NCI-H345 (cell line): ENCODE measurements around the gene ZNF609.

Source experiments
- DNase-seq: peaks from one replicate; lab custom pipeline; 2025; lab: John Stamatoyannopoulos, UW

The ZNF609 gene

GRCh38 chr15:64536244-64536836 is 76.0 kb downstream of the ZNF609 start:
- no peak for DNase-seq

DNA sequence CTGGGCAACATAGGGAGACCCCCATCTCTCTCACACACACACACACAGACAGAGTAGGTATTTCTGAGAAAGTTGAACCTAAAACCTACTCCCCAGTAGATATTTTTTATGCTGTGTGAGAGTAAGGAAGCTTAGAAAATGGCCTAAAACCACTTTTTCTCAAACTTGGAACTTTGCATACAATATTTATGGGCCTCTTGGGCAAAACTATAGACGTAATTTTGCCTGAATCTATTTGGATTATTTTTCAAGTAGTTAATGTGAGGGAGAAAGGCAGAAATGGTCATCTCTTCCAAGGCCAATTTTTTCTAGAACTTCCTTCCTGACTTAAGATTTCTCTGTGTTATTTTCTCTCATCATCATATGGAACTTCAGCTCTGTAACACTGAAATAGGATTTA is 81.7 kb downstream of the ZNF609 start:
- no peak for DNase-seq

GRCh38 chr15:64544450-64544849 is 84.1 kb downstream of the ZNF609 start:
- DNase-seq, result no peak

DNA sequence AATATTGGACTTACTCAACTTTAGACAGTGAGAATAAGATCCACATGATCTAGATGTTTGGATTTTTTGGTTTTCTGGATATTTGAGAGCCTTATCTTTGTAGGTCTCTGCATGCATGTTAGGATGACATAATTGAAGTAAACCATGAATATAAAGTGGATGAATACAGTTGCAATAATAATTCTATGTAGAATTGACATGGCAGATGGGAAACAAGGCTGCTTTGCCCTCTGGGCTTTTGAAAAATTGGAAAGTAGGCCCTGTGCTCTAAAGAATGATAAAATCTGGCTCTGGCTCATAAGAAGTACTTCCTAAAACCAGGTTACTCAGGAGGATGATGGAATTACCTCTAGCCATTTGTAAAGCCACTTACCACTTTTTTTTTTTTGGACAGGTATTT is 86.9 kb downstream of the ZNF609 start:
- no peak for DNase-seq

DNA sequence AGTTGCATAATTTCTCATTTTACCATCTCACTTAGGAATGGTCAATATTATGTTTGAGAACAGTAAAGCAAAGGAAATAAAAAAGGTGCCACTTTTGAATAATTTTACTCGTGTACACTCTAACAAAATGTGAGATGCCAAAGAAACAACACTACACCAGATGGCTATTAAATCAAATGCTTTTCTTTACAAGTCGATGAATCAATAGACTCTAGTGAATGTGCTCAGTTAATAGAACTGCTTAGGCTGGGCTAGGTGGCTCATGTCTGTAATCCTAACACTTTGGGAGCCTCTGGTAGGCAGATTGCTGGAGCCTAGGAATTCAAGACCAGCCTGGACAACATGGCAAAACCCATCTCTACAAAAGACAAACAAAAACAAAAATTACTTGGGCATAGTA is 87.9 kb downstream of the ZNF609 start:
- no peak for DNase-seq

DNA sequence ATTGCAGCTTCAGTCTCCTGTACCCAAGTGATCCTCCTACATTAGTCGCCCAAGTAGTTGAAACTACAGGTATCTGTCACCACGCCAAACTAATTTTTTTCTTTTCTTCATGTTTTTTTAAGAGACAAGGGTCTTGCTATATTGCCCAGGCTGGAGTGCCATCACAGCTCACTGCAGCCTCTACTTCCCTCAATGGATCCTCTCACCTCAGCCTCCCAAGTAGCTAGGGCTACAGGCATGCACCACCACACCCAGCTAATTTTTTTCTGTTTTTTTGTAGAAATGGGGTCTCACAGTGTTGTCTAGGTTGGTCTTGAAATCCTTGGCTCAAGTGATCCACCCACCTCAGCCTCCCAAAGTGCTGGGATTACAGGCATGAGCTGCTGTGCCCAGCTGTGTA is 89.5 kb downstream of the ZNF609 start:
- no peak for DNase-seq

GRCh38 chr15:64552281-64552948 is 92.0 kb downstream of the ZNF609 start:
- no peak for DNase-seq

- no peak for DNase-seq
Measured at GRCh38 chr15:64558460-64559179, 98.2 kb downstream of the ZNF609 start.

GRCh38 chr15:64559243-64559642 is 98.9 kb downstream of the ZNF609 start:
- no peak for DNase-seq

DNA sequence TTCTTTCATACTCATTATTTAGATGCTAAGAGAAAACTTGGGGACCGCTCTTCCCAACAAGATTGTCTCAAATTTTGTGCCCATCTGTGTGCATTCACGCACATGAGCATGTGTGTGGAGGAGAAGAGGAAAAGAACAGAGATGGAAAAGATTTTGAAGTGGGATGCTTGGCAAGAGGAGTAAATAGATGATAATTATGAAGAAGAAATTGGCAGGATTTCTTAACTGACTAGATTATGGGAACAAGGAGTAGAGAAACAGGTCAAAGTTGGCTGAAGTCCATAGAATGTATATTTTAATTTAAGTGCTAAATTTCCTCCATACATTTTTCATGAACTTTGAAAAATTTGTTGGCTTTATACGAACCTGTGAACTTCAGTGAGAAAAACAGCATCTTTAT is 100.1 kb downstream of the ZNF609 start:
- no peak for DNase-seq

GRCh38 chr15:64560998-64561397 is 100.6 kb downstream of the ZNF609 start:
- DNase-seq, result no peak

- no peak for DNase-seq
Measured at GRCh38 chr15:64562003-64562640, 101.7 kb downstream of the ZNF609 start.

DNA sequence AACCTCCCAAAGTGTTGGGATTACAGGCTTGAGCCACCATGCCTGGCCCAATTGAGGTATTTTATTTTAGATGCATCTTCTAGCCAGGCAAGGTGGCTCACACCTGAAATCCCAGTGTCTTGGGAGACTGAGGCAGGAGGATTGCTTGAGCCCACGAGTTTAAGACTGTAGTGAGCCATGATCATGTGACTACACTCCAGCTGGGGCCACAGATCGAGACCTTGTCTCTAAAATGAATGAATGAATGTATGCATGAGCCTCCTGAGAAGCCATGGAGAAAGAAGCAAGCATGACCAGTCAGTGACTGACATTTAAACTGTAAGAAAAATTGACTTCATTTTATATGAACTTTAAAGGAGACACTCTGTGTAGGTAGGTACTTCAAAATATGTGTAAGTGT is 105.7 kb downstream of the ZNF609 start:
- DNase-seq, result no peak

DNA sequence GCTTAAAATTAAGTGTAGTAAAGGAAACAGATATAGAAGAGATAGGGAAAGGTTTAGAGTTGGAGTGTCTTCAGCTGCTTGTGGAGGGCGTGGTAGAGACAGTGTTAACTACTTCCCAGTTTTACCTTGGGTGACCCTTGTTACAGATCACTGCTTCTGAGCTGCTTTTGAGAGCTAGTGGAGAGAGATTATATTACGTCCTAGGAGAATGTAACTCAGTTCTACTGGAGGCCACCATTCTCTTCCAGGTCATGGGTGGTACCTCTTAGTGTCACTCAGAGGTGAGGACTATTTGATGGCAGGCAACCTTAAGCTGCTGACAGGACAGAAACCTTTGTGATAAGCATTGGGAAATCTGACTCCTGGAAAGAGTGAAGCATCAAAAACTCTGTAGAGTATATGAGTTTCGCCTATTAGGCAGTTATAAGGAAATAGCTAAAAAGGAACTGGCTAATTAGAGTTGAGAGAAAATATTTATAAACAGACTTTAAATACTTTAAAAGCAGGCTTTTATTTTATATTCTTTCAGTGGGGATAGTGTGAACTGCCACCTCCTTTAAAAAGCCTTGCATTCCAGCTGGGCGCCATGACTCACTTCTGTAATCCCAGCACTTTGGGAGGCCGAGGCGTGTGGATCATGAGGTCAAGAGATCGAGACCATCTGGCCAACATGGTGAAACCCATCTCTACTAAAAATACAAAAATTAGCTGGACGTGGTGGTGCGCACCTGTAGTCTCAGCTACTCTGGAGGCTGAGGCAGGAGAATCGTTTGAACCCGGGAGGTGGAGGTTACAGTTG is 106.5 kb downstream of the ZNF609 start:
- no peak for DNase-seq

DNA sequence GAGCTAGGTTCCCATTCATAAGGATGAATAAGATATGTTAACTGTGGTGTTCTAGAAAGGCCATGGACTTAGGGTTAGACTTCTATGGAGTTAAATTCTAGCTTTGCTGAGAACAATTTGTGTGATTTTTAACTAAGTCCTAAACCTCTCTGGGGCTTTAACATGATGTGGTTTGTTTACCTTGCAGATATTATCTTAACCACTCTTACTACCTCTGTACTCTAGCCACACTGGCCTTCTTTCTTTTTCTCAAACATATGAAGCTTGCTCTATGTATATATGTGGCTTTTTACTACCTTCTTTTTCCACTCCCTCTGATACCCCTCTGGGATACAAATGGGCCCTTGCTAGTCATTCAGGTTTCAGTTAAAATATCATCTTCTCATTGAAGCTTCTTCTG is 108.4 kb downstream of the ZNF609 start:
- DNase-seq, result no peak

GRCh38 chr15:64571857-64572291 is 111.5 kb downstream of the ZNF609 start:
- DNase-seq, result no peak

- no peak for DNase-seq
Measured at GRCh38 chr15:64572856-64573255, 112.5 kb downstream of the ZNF609 start.

- DNase-seq, result no peak
Measured at GRCh38 chr15:64574301-64575017, 114.1 kb downstream of the ZNF609 start.

GRCh38 chr15:64580696-64581407 is 120.5 kb downstream of the ZNF609 start:
- no peak for DNase-seq

- no peak for DNase-seq
Measured at GRCh38 chr15:64581408-64581761, 121.0 kb downstream of the ZNF609 start.

DNA sequence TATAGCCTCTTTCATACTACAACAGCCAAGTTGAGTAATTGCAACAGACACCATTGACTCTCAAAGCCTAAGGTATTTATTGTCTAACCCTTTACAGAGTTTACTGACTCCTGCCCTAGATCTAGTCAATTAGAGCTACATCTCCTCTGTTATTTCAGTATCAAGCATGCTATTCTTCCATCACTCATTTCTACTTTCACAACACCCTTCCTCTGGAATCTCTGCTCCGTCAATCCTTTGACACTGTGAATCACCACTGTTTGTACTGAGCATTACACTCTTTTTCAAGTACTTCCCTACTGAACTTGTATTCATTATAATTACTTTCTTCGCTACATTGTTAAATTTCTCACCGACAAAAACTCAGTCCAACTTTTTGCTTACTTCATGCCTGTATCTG is 121.8 kb downstream of the ZNF609 start:
- no peak for DNase-seq
